ENCODE data around the gene CLEC2B.

The CLEC2B gene

DNA sequence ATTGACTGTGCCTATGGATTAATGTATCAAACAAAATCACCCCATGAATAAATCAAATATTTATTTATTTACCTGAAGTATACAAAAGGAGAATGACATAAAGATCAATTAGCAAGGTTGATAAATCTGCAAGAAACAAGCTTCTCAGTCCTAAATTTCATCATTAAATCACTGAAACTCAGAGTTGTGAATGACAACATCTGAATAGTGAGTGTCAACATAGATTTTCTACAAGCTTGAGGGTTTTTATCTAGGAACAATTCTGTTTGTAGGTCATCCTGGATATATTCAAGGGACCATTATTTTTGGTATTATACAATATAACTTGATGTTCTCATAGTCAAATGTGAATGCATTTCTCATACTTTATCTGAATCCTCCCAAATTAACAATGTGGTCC is 59.3 kb downstream of the CLEC2B start:
- no peak for DNase-seq (ENCODE audit: low read depth, low spot score)

DNA sequence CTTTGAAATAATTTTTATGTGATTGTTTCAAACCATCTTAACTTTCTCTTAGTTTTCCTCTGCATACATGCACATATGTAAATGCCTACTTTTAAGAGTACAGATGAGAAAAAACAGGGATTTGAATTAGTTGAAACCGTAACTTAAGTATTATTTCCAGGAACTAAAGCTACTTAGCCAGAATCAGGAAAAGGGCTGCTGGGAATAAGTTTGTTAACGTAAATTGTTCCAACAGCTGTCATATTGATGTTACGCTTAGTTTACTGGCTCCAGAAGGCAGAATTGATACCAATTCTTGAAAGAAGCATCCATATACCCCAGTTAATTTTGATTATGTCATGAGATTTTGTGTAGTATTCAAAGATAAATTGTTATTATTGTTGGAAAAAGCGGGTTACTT is 59.8 kb downstream of the CLEC2B start:
- DNase-seq (ENCODE audit: low read depth, low spot score) = no peak

DNA sequence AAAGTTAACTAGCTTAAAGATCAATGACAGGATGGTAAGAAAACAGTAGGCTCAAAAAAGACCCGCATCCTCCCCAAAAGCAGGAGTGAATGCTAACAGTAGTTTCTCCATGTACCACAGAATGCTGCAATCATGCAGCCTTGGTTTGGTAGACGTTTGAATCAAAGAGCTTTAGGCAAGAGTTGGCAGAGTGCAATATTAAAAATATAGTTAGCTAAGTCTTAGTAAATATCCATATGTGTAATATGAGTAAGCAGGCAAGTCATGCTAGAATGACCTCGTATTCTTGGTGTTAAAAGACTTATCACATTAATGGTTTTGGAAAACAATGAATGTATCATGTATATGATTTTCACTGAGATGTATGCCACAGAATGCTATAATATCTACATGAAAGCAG is 60.6 kb downstream of the CLEC2B start:
- no peak for DNase-seq (ENCODE audit: low read depth, low spot score)

DNA sequence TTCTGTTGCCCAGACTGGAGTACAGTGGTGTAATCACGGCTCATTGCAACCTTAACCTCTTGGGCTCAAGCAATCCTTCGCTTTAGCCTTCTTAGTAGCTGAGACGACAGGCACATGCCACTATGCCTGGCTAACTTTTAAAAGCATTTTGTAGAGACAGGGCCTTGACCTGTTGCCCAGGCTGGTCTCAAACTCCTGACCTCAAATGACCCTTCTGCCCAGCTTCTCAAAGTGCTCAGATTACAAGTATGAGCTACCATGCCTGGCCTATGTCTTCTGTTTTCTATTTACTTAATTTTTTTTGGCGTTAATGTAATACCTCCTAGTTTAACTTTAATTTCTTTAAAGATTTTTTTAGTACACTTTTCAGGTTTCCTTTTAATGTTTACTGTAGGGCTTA is 62.4 kb downstream of the CLEC2B start:
- DNase-seq (ENCODE audit: low read depth, low spot score) = no peak

DNA sequence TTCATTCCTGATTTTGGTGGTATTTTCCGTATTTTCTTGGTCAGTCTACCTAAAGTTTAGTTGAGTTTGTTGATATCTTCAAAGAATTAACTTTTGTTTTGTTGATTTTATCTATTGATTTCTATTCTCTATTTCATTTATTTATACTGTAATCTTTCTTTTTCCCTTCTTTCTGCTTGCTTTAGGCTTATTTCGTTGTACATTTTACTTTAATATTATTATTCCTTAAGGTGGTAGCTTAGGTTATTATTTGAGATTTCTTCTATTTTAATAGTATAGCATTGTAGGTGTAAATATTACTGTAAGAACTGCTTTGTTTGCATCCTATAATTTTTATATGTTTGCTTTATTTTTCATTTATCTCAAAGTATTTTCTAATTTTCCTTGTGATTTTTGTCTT is 63.3 kb downstream of the CLEC2B start:
- DNase-seq (ENCODE audit: low read depth, low spot score) = no peak

All from activated CD4-positive, CD25-positive, alpha-beta regulatory T cell treated with anti-CD3 and anti-CD28 coated beads, Interleukin-2, amount 50 U/mL, for 16 hours (primary cell).